GM19025 (cell line): ENCODE data around the gene SPATA31A6.
"Not testable (repeated sequence)": the region's sequence is repeated elsewhere in the genome, so short reads cannot be mapped to it uniquely, and the experiment has no call there.

Source experiments
- ATAC-seq: cut with Tn5 transposase; IDR thresholded peaks from one replicate; pipeline ENCODE4 v1.9.1; 2021; ENCODE audit warnings: mild to moderate bottlenecking, low read depth, moderate library complexity; ENCODE audit not compliant: unreplicated experiment

The SPATA31A6 gene

GRCh38 chr9:42183359-42183758 is at the start of gene SPATA31A6:
SPATA31A6 (plus strand) TSS chr9:42183659; CDS start chr9:42183688, 29 bp downstream.
- ATAC-seq: not testable (repeated sequence)

DNA sequence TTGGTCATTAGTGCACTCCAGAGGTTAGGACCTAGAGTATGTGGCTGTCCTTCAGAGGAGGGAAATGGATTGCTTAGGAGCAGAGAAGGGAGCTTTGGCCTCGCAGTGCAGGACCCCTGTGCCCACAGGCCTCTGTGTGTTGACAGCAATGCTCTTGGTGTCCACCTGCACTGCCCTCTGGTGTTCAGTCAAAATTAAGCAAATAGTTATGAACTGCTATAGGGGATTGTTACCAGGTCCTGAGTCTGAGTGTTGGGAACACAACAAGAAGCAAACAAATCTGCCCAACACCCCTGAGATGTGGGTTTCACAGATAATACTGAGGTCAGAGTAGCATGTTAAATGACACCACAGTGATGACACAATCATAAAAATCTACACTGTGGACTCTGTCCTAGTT is 23.2 kb upstream of the SPATA31A6 start:
- ATAC-seq: not testable (repeated sequence)

GRCh38 chr9:42219861-42220260 is 36.4 kb downstream of the SPATA31A6 start:
- ATAC-seq: not testable (repeated sequence)

DNA sequence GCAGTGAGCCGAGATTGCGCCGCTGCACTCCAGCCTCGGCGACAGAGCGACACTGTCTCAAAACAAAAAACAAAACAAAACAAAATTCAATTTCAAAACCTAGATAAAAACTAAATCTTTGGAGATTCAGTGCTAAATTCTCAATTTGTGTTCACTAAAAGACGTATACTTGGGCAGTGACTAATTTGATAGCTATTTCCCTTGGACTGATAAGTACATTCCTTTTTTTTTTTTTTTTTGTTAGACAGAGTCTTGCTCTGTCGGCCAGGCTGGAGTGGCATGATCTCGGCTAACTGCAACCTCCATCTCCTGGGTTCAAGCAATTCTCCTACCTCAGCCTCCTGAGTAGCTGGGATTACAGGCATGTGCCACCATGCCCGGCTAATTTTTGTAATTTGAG is 39.8 kb downstream of the SPATA31A6 start:
- ATAC-seq: not testable (repeated sequence)

- not testable (repeated sequence) for ATAC-seq
Measured at GRCh38 chr9:42233031-42233430, 49.6 kb downstream of the SPATA31A6 start.

DNA sequence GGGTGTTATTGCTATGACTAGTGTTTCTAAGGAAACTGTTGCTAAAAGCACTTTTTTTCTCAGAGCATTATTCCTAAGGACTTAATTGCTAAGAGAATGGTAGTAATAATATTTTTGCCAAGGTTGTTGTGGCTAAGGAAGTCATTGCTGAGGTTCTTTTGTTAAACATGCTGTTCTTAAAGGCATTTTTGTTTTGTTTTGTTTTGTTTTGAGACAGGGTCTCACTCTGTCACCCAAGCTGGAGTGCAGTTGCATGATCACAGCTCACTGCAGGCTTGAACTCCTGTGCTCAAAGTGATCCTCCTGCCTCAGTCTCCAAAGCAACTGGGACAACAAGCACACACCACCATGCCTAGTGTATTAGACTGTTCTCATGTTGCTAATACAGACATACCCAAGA is 51.2 kb downstream of the SPATA31A6 start:
- not testable (repeated sequence) for ATAC-seq

DNA sequence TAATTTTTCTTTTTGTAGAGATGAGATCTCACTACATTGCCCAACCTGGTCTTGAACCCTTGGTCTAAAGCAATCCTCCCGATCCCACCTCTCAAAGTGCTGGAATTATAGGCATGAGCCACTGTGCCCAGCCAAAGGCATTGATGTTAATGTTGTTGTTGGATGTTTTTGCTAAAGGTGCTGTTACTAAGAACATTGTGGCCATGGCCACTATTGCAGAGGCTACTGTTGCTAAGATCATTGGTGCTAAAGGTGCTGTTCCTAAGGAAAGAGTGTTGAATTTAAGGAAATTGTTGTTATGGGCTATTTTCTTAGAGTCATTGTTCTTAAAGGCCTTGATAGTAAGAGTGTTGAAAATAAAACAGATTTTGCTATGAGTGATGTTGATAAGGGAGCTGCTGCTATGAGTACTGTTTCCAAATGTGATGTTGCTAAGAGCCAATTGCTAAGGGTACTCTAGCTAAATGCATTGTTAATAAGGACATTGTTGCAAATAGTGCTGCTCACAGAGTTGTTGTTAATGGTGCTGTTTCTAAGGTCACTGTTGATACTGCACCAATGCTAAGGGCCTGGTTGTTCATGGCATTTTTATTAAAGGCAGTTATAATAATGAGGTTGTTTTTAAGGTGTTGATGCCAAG is 52.0 kb downstream of the SPATA31A6 start:
- not testable (repeated sequence) for ATAC-seq

DNA sequence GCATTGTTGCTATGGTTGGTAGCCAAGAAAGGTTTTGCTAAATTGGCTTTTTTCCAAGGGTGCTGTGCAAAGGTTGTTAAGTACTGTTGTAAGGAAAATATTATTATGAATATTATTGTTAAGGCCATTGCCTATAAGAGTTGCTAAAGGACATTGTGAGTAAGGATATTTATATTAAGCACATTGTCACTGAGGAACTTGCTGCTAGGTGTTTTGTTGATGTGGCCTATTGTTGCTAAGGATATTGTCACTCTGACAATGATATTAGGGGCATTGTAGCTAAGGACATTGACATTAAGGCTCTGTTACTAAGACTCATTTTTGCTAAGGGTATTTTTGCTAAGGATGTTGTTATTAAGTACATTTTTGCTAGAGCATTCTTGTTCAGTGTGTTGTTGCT is 52.6 kb downstream of the SPATA31A6 start:
- ATAC-seq: not testable (repeated sequence)

GRCh38 chr9:42237381-42237780 is 53.9 kb downstream of the SPATA31A6 start:
- not testable (repeated sequence) for ATAC-seq

- ATAC-seq: not testable (repeated sequence)
Measured at GRCh38 chr9:42238862-42239261, 55.4 kb downstream of the SPATA31A6 start.
